H9 (cell line): ENCODE results near the gene TRAF3IP1. TPM values are rescaled to one million over a fixed set of nuclear protein-coding genes. Genes with fewer than 3 reads are reported as not detected.

Source experiments
- DNase-seq: peaks from one replicate; pipeline ENCODE4 v3.0.0-alpha.2; 2017
- H2AFZ ChIP-seq: one replicate; pipeline ENCODE4 v1.6.1; 2013; ENCODE audit warnings: mild to moderate bottlenecking, low read length, control low read depth, moderate library complexity
- H2AK5ac ChIP-seq: 2 replicates; pipeline ENCODE4 v1.6.1; 2013; ENCODE audit warnings: low read length, control low read depth, mixed read lengths; ENCODE audit not compliant: insufficient read length
- H2BK120ac ChIP-seq: one replicate; pipeline ENCODE4 v1.6.1; 2013; ENCODE audit warnings: low read depth, mild to moderate bottlenecking, low read length, control low read depth, inconsistent platforms; ENCODE audit not compliant: poor library complexity, severe bottlenecking
- H2BK12ac ChIP-seq: 2 replicates; pipeline ENCODE4 v1.6.1; 2013; ENCODE audit warnings: low read length, control low read depth, mixed read lengths, low read depth; ENCODE audit not compliant: insufficient read length
- H2BK15ac ChIP-seq: 2 replicates; pipeline ENCODE4 v1.6.1; 2013; ENCODE audit warnings: low read depth, low read length, control low read depth
- H2BK20ac ChIP-seq: one replicate; pipeline ENCODE4 v1.6.1; 2013; ENCODE audit warnings: low read depth, mild to moderate bottlenecking, low read length, control low read depth, inconsistent platforms; ENCODE audit not compliant: poor library complexity, severe bottlenecking
- H2BK5ac ChIP-seq: 2 replicates; pipeline ENCODE4 v1.6.1; 2013; ENCODE audit warnings: low read length, control low read depth, mixed read lengths; ENCODE audit not compliant: insufficient read length
- H3K14ac ChIP-seq: 2 replicates; pipeline ENCODE4 v1.6.1; 2013; ENCODE audit warnings: low read length, control low read depth; ENCODE audit not compliant: insufficient read depth
- H3K18ac ChIP-seq: 2 replicates; pipeline ENCODE4 v1.6.1; 2013; ENCODE audit warnings: low read depth, mild to moderate bottlenecking, mixed read lengths, low read length, control low read depth; ENCODE audit not compliant: insufficient read length
- H3K23ac ChIP-seq: 2 replicates; pipeline ENCODE4 v1.6.1; 2013; ENCODE audit warnings: low read length, control low read depth, mixed read lengths, low read depth; ENCODE audit not compliant: insufficient read length
- H3K23me2 ChIP-seq: 2 replicates; pipeline ENCODE4 v1.6.1; 2013; ENCODE audit warnings: low read depth, mild to moderate bottlenecking, mixed read lengths, low read length, control low read depth; ENCODE audit not compliant: insufficient read length, poor library complexity, severe bottlenecking
- H3K27ac ChIP-seq: 2 replicates; pipeline ENCODE4 v1.5.1; 2013; ENCODE audit warnings: low read length, control low read depth, mixed read lengths, low read depth; ENCODE audit not compliant: insufficient read length
- H3K27me3 ChIP-seq: 2 replicates; pipeline ENCODE4 v1.6.1; 2013; ENCODE audit warnings: low read length, control low read depth, inconsistent platforms; ENCODE audit not compliant: insufficient read depth
- H3K4ac ChIP-seq: 2 replicates; pipeline ENCODE4 v1.6.1; 2013; ENCODE audit warnings: low read depth, mild to moderate bottlenecking, control low read depth, inconsistent platforms, low read length, moderate library complexity
- H3K4me1 ChIP-seq: 2 replicates; pipeline ENCODE4 v1.6.1; 2013; ENCODE audit warnings: low read length, control low read depth, inconsistent platforms; ENCODE audit not compliant: insufficient read depth
- H3K4me2 ChIP-seq: 2 replicates; pipeline ENCODE4 v1.6.1; 2013; ENCODE audit warnings: low read length, control low read depth, mixed read lengths; ENCODE audit not compliant: insufficient read length, insufficient read depth
- H3K56ac ChIP-seq: 2 replicates; pipeline ENCODE4 v1.6.1; 2013; ENCODE audit warnings: low read depth, mild to moderate bottlenecking, mixed read lengths, low read length, control low read depth; ENCODE audit not compliant: insufficient read length
- H3K79me1 ChIP-seq: 2 replicates; pipeline ENCODE4 v1.6.1; 2013; ENCODE audit warnings: low read depth, mild to moderate bottlenecking, moderate library complexity, low read length, control low read depth, inconsistent platforms; ENCODE audit not compliant: insufficient read depth, poor library complexity, severe bottlenecking
- H3K79me2 ChIP-seq: 2 replicates; pipeline ENCODE4 v1.6.1; 2013; ENCODE audit warnings: low read length, control low read depth, inconsistent platforms; ENCODE audit not compliant: insufficient read depth
- H3K9ac ChIP-seq: 2 replicates; pipeline ENCODE4 v1.6.1; 2013; ENCODE audit warnings: low read length, control low read depth, mixed read lengths; ENCODE audit not compliant: insufficient read length; ENCODE audit errors: extremely low read depth
- H3K9me3 ChIP-seq: one replicate; pipeline ENCODE4 v1.6.1; 2013; ENCODE audit warnings: low read depth, low read length, inconsistent platforms; ENCODE audit not compliant: control insufficient read depth
- H3T11ph ChIP-seq: one replicate; pipeline ENCODE4 v1.6.1; 2013; ENCODE audit warnings: mild to moderate bottlenecking, low read length, control low read depth, inconsistent platforms
- H4K20me1 ChIP-seq: one replicate; pipeline ENCODE4 v1.6.1; 2013; ENCODE audit not compliant: control insufficient read depth, insufficient read length, insufficient read depth
- H4K5ac ChIP-seq: 2 replicates; pipeline ENCODE4 v1.6.1; 2013; ENCODE audit warnings: low read depth, mild to moderate bottlenecking, mixed read lengths, low read length, control low read depth; ENCODE audit not compliant: insufficient read length
- H4K8ac ChIP-seq: replicated peaks from 2 replicates; pipeline ENCODE4 v1.6.1; 2013; ENCODE audit warnings: low read length, control low read depth, mixed read lengths, low read depth; ENCODE audit not compliant: insufficient read length
- H4K91ac ChIP-seq: 2 replicates; pipeline ENCODE4 v1.6.1; 2013; ENCODE audit warnings: low read depth, mild to moderate bottlenecking, moderate library complexity, mixed read lengths, low read length, control low read depth; ENCODE audit not compliant: insufficient read length
- H3K27ac Mint-ChIP-seq, 3 experiments: 2 replicates in 2 of 3; 3 replicates in 1 of 3; pipeline ENCODE4 v1.8.0; 2020 to 2021; ENCODE audit warnings: mixed read lengths in 3 of 3, mild to moderate bottlenecking in 1 of 3, moderate library complexity in 1 of 3
- H3K27me3 Mint-ChIP-seq: 2 replicates; pipeline ENCODE4 v1.8.0; 2021; ENCODE audit warnings: low read depth, mild to moderate bottlenecking, moderate library complexity, mixed read lengths
- H3K36me3 Mint-ChIP-seq, 3 experiments: 2 replicates in 2 of 3; 3 replicates in 1 of 3; pipeline ENCODE4 v1.8.0; 2020 to 2021; ENCODE audit warnings: low read depth in 3 of 3, mixed read lengths in 3 of 3; ENCODE audit not compliant: insufficient read depth in 1 of 3
- H3K4me1 Mint-ChIP-seq, 2 experiments: 2 replicates each; pipeline ENCODE4 v1.8.0; 2020; ENCODE audit warnings: mixed read lengths in 2 of 2
- H3K4me3 Mint-ChIP-seq, 2 experiments: 2 replicates in 1 of 2; 3 replicates in 1 of 2; pipeline ENCODE4 v1.8.0; 2020 to 2021; ENCODE audit warnings: mild to moderate bottlenecking in 2 of 2, mixed read lengths in 2 of 2, moderate library complexity in 1 of 2
- H3K9me3 Mint-ChIP-seq, 2 experiments: 2 replicates in 1 of 2; 3 replicates in 1 of 2; pipeline ENCODE4 v1.8.0; 2020; ENCODE audit warnings: mild to moderate bottlenecking in 2 of 2, mixed read lengths in 2 of 2, moderate library complexity in 1 of 2
- CTCF ChIP-seq: fragments of 200-600 bp; sonication (generic); conservative IDR thresholded peaks from 3 replicates; pipeline ENCODE4 v1.8.0; 2021; ENCODE audit warnings: antibody characterized with exemption, mild to moderate bottlenecking
- whole genome bisulfite sequencing: extraction: QIAGEN DNeasy Blood & Tissue Kit; methylation state at CpG from one replicate; pipeline ENCODE4 v1.1.7; 2013; ENCODE audit warnings: missing lambda C conversion rate, low lambda C conversion rate, mixed read lengths; ENCODE audit not compliant: insufficient read length; ENCODE audit errors: extremely low coverage; 5-methylcytosine and 5-hydroxymethylcytosine counted together
- total RNA-seq: library from RNA; stranded (reverse); gene quantifications from 2 replicates; pipeline ENCODE4 v1.2.1, GENCODE V29; 2021

TRAF3IP1 gene
- total RNA-seq, 1 experiment from 2014 or later = 16.4 TPM

GRCh38 chr2:238287737-238288649 lies 32.3 kb upstream of the TRAF3IP1 start, which contains the start of gene PER2:
TSS of gene PER2 (minus strand) at chr2:238288610. CDS start at chr2:238277936, 10,674 bp downstream.
- Histone ChIP-seq H3K27ac (no peak within 1 kb of the TSS), H3K4me2 (peak within 1 kb of the TSS; percentile 80), H2AFZ (no peak within 1 kb of the TSS), H3K9ac (peak within 1 kb of the TSS; percentile 17), H4K8ac (no peak within 1 kb of the TSS), H3T11ph (no peak within 1 kb of the TSS), H2BK20ac (no peak within 1 kb of the TSS), H3K14ac (peak within 1 kb of the TSS; percentile 72), H3K56ac (no peak within 1 kb of the TSS), H3K18ac (peak within 1 kb of the TSS; percentile 69), H3K23ac (no peak within 1 kb of the TSS), H3K79me2 (no peaks in the 10 kb centered on the region), H4K91ac (no peak within 1 kb of the TSS), H2BK12ac (no peak within 1 kb of the TSS), H3K4ac (no peak within 1 kb of the TSS; the same call in 1 of the 2 replicates), H2BK120ac (peak within 1 kb of the TSS; percentile 64), H3K23me2 (peaks cover 11% of the 10 kb centered on the region), H2BK15ac (no peak within 1 kb of the TSS), H3K4me1 (no peaks in the 10 kb centered on the region; the same call in 1 of the 2 replicates), H4K5ac (no peak within 1 kb of the TSS), H3K27me3 (no peaks in the 10 kb centered on the region), H2AK5ac (no peak within 1 kb of the TSS), H2BK5ac (no peak within 1 kb of the TSS), H3K9me3 (no peaks in the 10 kb centered on the region), H3K79me1 (no peaks in the 10 kb centered on the region), H4K20me1 (no peaks in the 10 kb centered on the region)
- no CpG with 5 or more reads among the region's 65 CpGs for WGBS
- H3K27ac Mint-ChIP-seq = peak within 1 kb of the TSS in 2 of 3 experiments; percentile 63 to 71; a peak in 4 of 7 replicates
- peaks cover 37 to 54% of the 10 kb centered on the region in 2 experiments for H3K4me1 Mint-ChIP-seq
- no peaks in the 10 kb centered on the region for H3K9me3 Mint-ChIP-seq
- DNase-seq = peak; percentile 66
- no peaks in the 10 kb centered on the region; a peak in 1 of 7 replicates for H3K36me3 Mint-ChIP-seq
- TF ChIP-seq CTCF = peak; percentile 20; the same call in 1 of the 3 replicates
- peaks cover 9% of the 10 kb centered on the region for H3K27me3 Mint-ChIP-seq
- peak within 1 kb of the TSS; percentile 85 to 89 for H3K4me3 Mint-ChIP-seq
